HCT116 (cell line): Measurements from ENCODE around the gene FMN1. TPM values are rescaled to one million over a fixed set of nuclear protein-coding genes. Genes with fewer than 3 reads are reported as not detected.

Source experiments
- ATAC-seq: fragments of 200-7000 bp; cut with Tn5 transposase; 2 replicates; pipeline ENCODE4 v1.9.1; 2020; ENCODE audit warnings: mild to moderate bottlenecking, moderate library complexity
- BruUV-seq: library from RNA; stranded (reverse); fragments of 400-500 nt; replicated peaks from 2 replicates; lab custom pipeline; 2021; lab: Mats Ljungman, UMichigan
- CTCF ChIA-PET: fragments of 300-600 bp; sonication (Branson Sonifier 250); formaldehyde crosslinking; loops from one replicate; lab custom pipeline; 2021; ENCODE audit warnings: antibody characterized with exemption; lab: Charles Lee
- POLR2A ChIA-PET: fragments of 300-600, 350-600 bp; sonication (Branson Sonifier 250); formaldehyde crosslinking; loops from one replicate; lab custom pipeline; 2021; ENCODE audit warnings: antibody characterized with exemption; lab: Charles Lee
- RAD21 ChIA-PET, 2 experiments: fragments of 300-600 bp; sonication (Branson Sonifier 250); formaldehyde crosslinking; loops; one replicate each; lab custom pipeline; 2023; ENCODE audit warnings: low total read pairs in 2 of 2; ENCODE audit not compliant: uncharacterized antibody in 2 of 2, unreplicated experiment in 2 of 2, low non-redundant PET in 1 of 2; lab: Charles Lee
- DNase-seq: peaks from one replicate; pipeline ENCODE4 v3.0.0-alpha.2; 2010; ENCODE audit warnings: low read depth, low spot score
- H2AFZ ChIP-seq: fragments of 200-600 bp; shearing (Covaris generic), sonication (generic); 2 replicates; pipeline ENCODE4 v1.6.1; 2017; ENCODE audit warnings: low read depth, mixed run types, mixed read lengths, antibody characterized with exemption, low read length; ENCODE audit not compliant: poor library complexity, severe bottlenecking
- H3K27ac ChIP-seq: 2 replicates; pipeline ENCODE4 v1.5.1; 2012; ENCODE audit warnings: low read depth, low read length
- H3K27me3 ChIP-seq: fragments of 200-600 bp; sonication (generic); 2 replicates; pipeline ENCODE4 v1.6.1; 2016; ENCODE audit warnings: mixed run types, low read length, mixed read lengths; ENCODE audit not compliant: insufficient read depth
- H3K36me3 ChIP-seq, 2 experiments: fragments of 200-500 bp in 1 of 2; fragments of 200-600 bp in 1 of 2; sonication (Bioruptor generic) in 1 of 2; sonication (generic) in 1 of 2; 2 replicates each; pipeline versions ENCODE4 v1.5.1 to v1.6.1; 2014 to 2016; ENCODE audit warnings: low read length in 2 of 2, inconsistent platforms in 1 of 2, mixed read lengths in 1 of 2, mixed run types in 1 of 2; ENCODE audit not compliant: insufficient read depth in 2 of 2, control insufficient read depth in 1 of 2
- H3K4me1 ChIP-seq, 2 experiments: fragments of 200-600 bp in 1 of 2; sonication (generic) in 1 of 2; 2 replicates each; pipeline versions ENCODE4 v1.5.1 to v1.6.1; 2012 to 2017; ENCODE audit warnings: low read length in 2 of 2, inconsistent platforms in 1 of 2, mild to moderate bottlenecking in 1 of 2, mixed read lengths in 1 of 2, mixed run types in 1 of 2, moderate library complexity in 1 of 2; ENCODE audit not compliant: insufficient read depth in 2 of 2, control insufficient read depth in 1 of 2
- H3K4me2 ChIP-seq: fragments of 200-600 bp; sonication (generic); 2 replicates; pipeline ENCODE4 v1.6.1; 2017; ENCODE audit warnings: mixed run types, low read length, mixed read lengths
- H3K4me3 ChIP-seq, 2 experiments: fragments of 200-600 bp in 1 of 2; sonication (generic) in 1 of 2; replicated peaks in 1 of 2; 2 replicates each; pipeline ENCODE4 v1.5.1; 2011 to 2016; ENCODE audit warnings: low read length in 2 of 2, control low read depth in 1 of 2, low read depth in 1 of 2, mild to moderate bottlenecking in 1 of 2, mixed read lengths in 1 of 2, mixed run types in 1 of 2
- H3K79me2 ChIP-seq: fragments of 200-600 bp; sonication (generic); 2 replicates; pipeline ENCODE4 v1.6.1; 2017; ENCODE audit warnings: mild to moderate bottlenecking, mixed run types, low read length, moderate library complexity, mixed read lengths; ENCODE audit not compliant: insufficient read depth
- H3K9ac ChIP-seq: fragments of 200-600 bp; sonication (generic); 2 replicates; pipeline ENCODE4 v1.6.1; 2016; ENCODE audit warnings: low read length, mixed read lengths
- H3K9me2 ChIP-seq: fragments of 200-600 bp; sonication (generic), shearing (Covaris generic); 2 replicates; pipeline ENCODE4 v1.6.1; 2017; ENCODE audit warnings: mixed run types, mild to moderate bottlenecking, moderate library complexity; ENCODE audit not compliant: insufficient read depth
- H3K9me3 ChIP-seq, 2 experiments: fragments of 200-500 bp in 1 of 2; fragments of 200-600 bp in 1 of 2; sonication (Bioruptor generic) in 1 of 2; sonication (generic) in 1 of 2; 2 replicates each; pipeline ENCODE4 v1.6.1; 2014 to 2017; ENCODE audit warnings: low read length in 2 of 2, mixed read lengths in 2 of 2, inconsistent platforms in 1 of 2, low read depth in 1 of 2, mild to moderate bottlenecking in 1 of 2, mixed run types in 1 of 2, moderate library complexity in 1 of 2; ENCODE audit not compliant: control insufficient read depth in 1 of 2, insufficient read depth in 1 of 2
- H4K20me1 ChIP-seq: fragments of 200-600 bp; sonication (generic), shearing (Covaris generic); 2 replicates; pipeline ENCODE4 v1.6.1; 2017; ENCODE audit warnings: mixed run types, mild to moderate bottlenecking, moderate library complexity; ENCODE audit not compliant: insufficient read depth
- ATF3 ChIP-seq: IDR thresholded peaks from 2 replicates; pipeline ENCODE4 v1.6.1; 2012
- CTCF ChIP-seq, 3 experiments: fragments of 200-600 bp in 1 of 3; sonication (generic) in 1 of 3; IDR thresholded peaks in 2 of 3; conservative IDR thresholded peaks in 1 of 3; 2 replicates each; pipeline ENCODE4 v1.5.1; 2012 to 2017; ENCODE audit warnings: low read depth in 2 of 3, low read length in 2 of 3, antibody characterized with exemption in 1 of 3, borderline replicate concordance in 1 of 3, control low read depth in 1 of 3, mild to moderate bottlenecking in 1 of 3, mixed read lengths in 1 of 3, mixed run types in 1 of 3, moderate library complexity in 1 of 3; ENCODE audit not compliant: insufficient read depth in 1 of 3
- EGR1 ChIP-seq: IDR thresholded peaks from 2 replicates; pipeline ENCODE4 v1.6.1; 2012; ENCODE audit warnings: low read depth
- EZH2phosphoT487 ChIP-seq: fragments of 200-600 bp; IDR thresholded peaks from 2 replicates; pipeline ENCODE4 v1.6.1; 2018; ENCODE audit warnings: antibody characterized with exemption, borderline replicate concordance
- MAX ChIP-seq: IDR thresholded peaks from 2 replicates; pipeline ENCODE4 v1.6.1; 2012
- POLR2A ChIP-seq: IDR thresholded peaks from 2 replicates; pipeline ENCODE4 v1.7.0; 2011; ENCODE audit warnings: borderline replicate concordance; ENCODE audit not compliant: insufficient read depth, insufficient read length; ENCODE audit errors: extremely low read depth
- RAD21 ChIP-seq: IDR thresholded peaks from 2 replicates; pipeline ENCODE4 v1.6.1; 2012; ENCODE audit warnings: low read depth, mild to moderate bottlenecking
- TCF7L2 ChIP-seq: IDR thresholded peaks from 2 replicates; pipeline ENCODE4 v1.7.0; 2011; ENCODE audit warnings: borderline replicate concordance, inconsistent platforms; ENCODE audit not compliant: insufficient read depth, insufficient read length; ENCODE audit errors: extremely low read depth
- YY1 ChIP-seq: IDR thresholded peaks from 2 replicates; pipeline ENCODE4 v1.6.1; 2011; ENCODE audit warnings: low read length, low read depth, moderate library complexity, mild to moderate bottlenecking; ENCODE audit not compliant: insufficient replicate concordance; ENCODE audit errors: extremely low read depth
- ZFX ChIP-seq: fragments of 450-650 bp; IDR thresholded peaks from 2 replicates; pipeline ENCODE4 v1.6.1; 2017
- intact Hi-C: fragments of 100-400 bp; cut with micrococcal nuclease; formaldehyde crosslinking; loops from 2 replicates; pipeline ENCODE4 v1.10.0; 2022
- total RNA-seq: library from RNA; stranded (reverse); gene quantifications from one replicate; pipeline ENCODE4 v1.2.1, GENCODE V29; 2021; ENCODE audit not compliant: unreplicated experiment
- TF ChIP-seq, protein P1 (sequence below): IDR thresholded peaks from 2 replicates; pipeline ENCODE4 v1.6.1; 2012; ENCODE audit warnings: low read depth

Gene FMN1
- total RNA-seq, 1 experiment from 2014 or later = 0.39 TPM

DNA sequence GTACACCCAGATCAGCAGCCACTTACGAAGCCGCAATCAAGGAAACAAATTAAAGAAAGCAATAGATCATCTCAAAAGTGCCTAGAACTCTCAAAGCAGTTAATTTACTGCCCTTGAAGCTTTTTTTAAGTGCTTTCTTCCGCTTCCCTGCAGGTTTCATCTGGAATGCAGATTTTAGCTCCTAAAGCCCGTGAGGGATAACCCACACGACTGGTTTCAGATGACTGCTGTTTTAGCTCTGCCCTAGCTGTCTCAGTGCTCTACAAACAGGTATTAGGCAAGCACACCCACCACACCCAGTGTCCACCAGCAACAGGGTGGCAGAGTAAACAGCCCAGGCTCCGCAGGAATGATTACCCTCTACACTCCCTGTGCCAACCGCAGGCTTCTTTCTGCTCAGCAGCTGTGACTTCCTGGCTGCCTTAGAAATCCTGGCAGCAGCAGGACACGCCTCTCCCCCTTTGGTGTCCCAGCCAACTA, 126.0 kb downstream of the FMN1 start:
- Histone ChIP-seq H3K27ac (no peak overlapping the region), H3K9me2 (no peaks in the 10 kb centered on the region), H3K4me1 (peaks cover 9 to 18% of the 10 kb centered on the region in 2 experiments; a peak in 3 of 4 replicates), H3K79me2 (no peaks in the 10 kb centered on the region), H3K27me3 (no peaks in the 10 kb centered on the region), H3K4me2 (0 out of 2 replicates have a peak overlapping the region, but pooled peaks have one; percentile 8), H3K4me3 (no peak overlapping the region), H3K9ac (no peak overlapping the region), H3K36me3 (no peaks in the 10 kb centered on the region), H2AFZ (no peak overlapping the region), H3K9me3 (no peaks in the 10 kb centered on the region), H4K20me1 (no peaks in the 10 kb centered on the region)
- intact Hi-C loops = no loop called here
- ChIA-PET CTCF (interaction anchor here (0.8 kb wide), 1 partner anchor 17 kb away, joined by 3 read pairs; no protein-coding TSS in a partner anchor), RAD21 (no interaction called here), POLR2A (no interaction called here)
- no peak for DNase-seq
- TF ChIP-seq ATF3 (no peak), TCF7L2 (no peak), EZH2phosphoT487 (no peak), POLR2A (no peak), ZFX (no peak), EGR1 (no peak), MAX (no peak), YY1 (no peak), RAD21 (no peak), CTCF (IDR thresholded peaks at IDR 0.05 in 2 of 3, conservative IDR thresholded peaks at IDR 0.05 in 1 of 3; ENCODE audit: borderline replicate concordance in 1 of 3, insufficient read depth in 1 of 3, low read depth in 2 of 3, low read length in 2 of 3) (no peak)
- TF ChIP-seq, protein P1, sequence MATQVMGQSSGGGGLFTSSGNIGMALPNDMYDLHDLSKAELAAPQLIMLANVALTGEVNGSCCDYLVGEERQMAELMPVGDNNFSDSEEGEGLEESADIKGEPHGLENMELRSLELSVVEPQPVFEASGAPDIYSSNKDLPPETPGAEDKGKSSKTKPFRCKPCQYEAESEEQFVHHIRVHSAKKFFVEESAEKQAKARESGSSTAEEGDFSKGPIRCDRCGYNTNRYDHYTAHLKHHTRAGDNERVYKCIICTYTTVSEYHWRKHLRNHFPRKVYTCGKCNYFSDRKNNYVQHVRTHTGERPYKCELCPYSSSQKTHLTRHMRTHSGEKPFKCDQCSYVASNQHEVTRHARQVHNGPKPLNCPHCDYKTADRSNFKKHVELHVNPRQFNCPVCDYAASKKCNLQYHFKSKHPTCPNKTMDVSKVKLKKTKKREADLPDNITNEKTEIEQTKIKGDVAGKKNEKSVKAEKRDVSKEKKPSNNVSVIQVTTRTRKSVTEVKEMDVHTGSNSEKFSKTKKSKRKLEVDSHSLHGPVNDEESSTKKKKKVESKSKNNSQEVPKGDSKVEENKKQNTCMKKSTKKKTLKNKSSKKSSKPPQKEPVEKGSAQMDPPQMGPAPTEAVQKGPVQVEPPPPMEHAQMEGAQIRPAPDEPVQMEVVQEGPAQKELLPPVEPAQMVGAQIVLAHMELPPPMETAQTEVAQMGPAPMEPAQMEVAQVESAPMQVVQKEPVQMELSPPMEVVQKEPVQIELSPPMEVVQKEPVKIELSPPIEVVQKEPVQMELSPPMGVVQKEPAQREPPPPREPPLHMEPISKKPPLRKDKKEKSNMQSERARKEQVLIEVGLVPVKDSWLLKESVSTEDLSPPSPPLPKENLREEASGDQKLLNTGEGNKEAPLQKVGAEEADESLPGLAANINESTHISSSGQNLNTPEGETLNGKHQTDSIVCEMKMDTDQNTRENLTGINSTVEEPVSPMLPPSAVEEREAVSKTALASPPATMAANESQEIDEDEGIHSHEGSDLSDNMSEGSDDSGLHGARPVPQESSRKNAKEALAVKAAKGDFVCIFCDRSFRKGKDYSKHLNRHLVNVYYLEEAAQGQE = no peak
- no TSS peak for BruUV-seq
- ATAC-seq = peak; percentile 36; the same call in 1 of the 2 replicates
